NCI-H2196 (cell line): ENCODE results near the gene NLGN3.
"Not testable (repeated sequence)": the region's sequence is repeated elsewhere in the genome, so short reads cannot be mapped to it uniquely, and the experiment has no call there.

ENCODE experiments used
- DNase-seq: peaks from one replicate; lab custom pipeline; 2025; ENCODE audit not compliant: unreplicated experiment; lab: John Stamatoyannopoulos, UW

Gene NLGN3

GRCh38 chrX:71168134-71168533 lies 23.5 kb downstream of the NLGN3 start:
- DNase-seq: no peak

GRCh38 chrX:71169586-71169985 lies 24.9 kb downstream of the NLGN3 start:
- DNase-seq: no peak

GRCh38 chrX:71170660-71171059 lies 26.0 kb downstream of the NLGN3 start:
- no peak for DNase-seq

GRCh38 chrX:71171110-71171801 lies 26.6 kb downstream of the NLGN3 start:
- DNase-seq: no peak

GRCh38 chrX:71173440-71173839 lies 28.8 kb downstream of the NLGN3 start:
- no peak for DNase-seq

GRCh38 chrX:71174795-71175194 lies 30.2 kb downstream of the NLGN3 start:
- DNase-seq: no peak

GRCh38 chrX:71175531-71175930 lies 30.9 kb downstream of the NLGN3 start:
- no peak for DNase-seq

GRCh38 chrX:71177327-71177726 lies 32.7 kb downstream of the NLGN3 start:
- no peak for DNase-seq

- DNase-seq: peak; percentile 58
Observed at GRCh38 chrX:71178908-71179307, 34.3 kb downstream of the NLGN3 start.

- DNase-seq: not testable (repeated sequence)
Observed at GRCh38 chrX:71180579-71181265, 36.1 kb downstream of the NLGN3 start.

GRCh38 chrX:71181558-71181909 lies 36.9 kb downstream of the NLGN3 start:
- no peak for DNase-seq

GRCh38 chrX:71181910-71182799 lies 37.5 kb downstream of the NLGN3 start:
- peak; percentile 88 for DNase-seq

- no peak for DNase-seq
Observed at GRCh38 chrX:71182871-71183270, 38.2 kb downstream of the NLGN3 start.

- DNase-seq: no peak
Observed at GRCh38 chrX:71183341-71183740, 38.7 kb downstream of the NLGN3 start.

- DNase-seq: no peak
Observed at GRCh38 chrX:71184092-71184491, 39.5 kb downstream of the NLGN3 start.

- DNase-seq: peak; percentile 74
Observed at GRCh38 chrX:71184803-71185495, 40.3 kb downstream of the NLGN3 start.

- no peak for DNase-seq
Observed at GRCh38 chrX:71191248-71191647, 46.6 kb downstream of the NLGN3 start.

GRCh38 chrX:71195964-71196649 lies 51.5 kb downstream of the NLGN3 start:
- DNase-seq: no peak

- DNase-seq: no peak
Observed at GRCh38 chrX:71198066-71198465, 53.4 kb downstream of the NLGN3 start.

GRCh38 chrX:71199252-71200008 lies 54.8 kb downstream of the NLGN3 start:
- DNase-seq: no peak
